GM12874 (cell line): ENCODE measurements around the gene S100A9.

Source experiments
- TF ChIP-seq, protein P1 (sequence below): IDR thresholded peaks from 2 replicates; pipeline ENCODE4 v1.5.1; 2011; ENCODE audit warnings: low read depth, mild to moderate bottlenecking, control low read depth, low read length, moderate library complexity; ENCODE audit not compliant: insufficient read depth

Gene S100A9

DNA sequence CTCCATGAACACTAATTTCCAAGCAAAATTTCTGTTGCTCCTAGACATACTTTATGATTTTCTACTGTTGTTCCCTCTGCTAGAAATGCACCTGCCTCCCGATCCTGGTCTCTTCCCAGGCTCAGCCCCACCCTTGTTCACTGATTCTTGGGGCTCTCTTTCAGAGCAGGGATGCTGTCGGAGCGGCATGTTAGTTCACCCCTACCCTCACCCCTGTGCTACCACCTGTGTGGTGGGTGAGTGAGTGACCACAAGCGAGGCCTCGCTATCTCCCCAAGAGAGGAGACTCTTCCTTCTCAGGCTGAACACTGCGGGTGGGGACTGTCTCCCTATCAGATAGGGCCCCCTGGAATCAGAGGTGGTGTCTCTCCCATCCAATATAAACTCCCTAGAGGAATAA lies 38.1 kb downstream of the S100A9 start:
- TF ChIP-seq, protein P1, sequence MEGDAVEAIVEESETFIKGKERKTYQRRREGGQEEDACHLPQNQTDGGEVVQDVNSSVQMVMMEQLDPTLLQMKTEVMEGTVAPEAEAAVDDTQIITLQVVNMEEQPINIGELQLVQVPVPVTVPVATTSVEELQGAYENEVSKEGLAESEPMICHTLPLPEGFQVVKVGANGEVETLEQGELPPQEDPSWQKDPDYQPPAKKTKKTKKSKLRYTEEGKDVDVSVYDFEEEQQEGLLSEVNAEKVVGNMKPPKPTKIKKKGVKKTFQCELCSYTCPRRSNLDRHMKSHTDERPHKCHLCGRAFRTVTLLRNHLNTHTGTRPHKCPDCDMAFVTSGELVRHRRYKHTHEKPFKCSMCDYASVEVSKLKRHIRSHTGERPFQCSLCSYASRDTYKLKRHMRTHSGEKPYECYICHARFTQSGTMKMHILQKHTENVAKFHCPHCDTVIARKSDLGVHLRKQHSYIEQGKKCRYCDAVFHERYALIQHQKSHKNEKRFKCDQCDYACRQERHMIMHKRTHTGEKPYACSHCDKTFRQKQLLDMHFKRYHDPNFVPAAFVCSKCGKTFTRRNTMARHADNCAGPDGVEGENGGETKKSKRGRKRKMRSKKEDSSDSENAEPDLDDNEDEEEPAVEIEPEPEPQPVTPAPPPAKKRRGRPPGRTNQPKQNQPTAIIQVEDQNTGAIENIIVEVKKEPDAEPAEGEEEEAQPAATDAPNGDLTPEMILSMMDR = no peak

DNA sequence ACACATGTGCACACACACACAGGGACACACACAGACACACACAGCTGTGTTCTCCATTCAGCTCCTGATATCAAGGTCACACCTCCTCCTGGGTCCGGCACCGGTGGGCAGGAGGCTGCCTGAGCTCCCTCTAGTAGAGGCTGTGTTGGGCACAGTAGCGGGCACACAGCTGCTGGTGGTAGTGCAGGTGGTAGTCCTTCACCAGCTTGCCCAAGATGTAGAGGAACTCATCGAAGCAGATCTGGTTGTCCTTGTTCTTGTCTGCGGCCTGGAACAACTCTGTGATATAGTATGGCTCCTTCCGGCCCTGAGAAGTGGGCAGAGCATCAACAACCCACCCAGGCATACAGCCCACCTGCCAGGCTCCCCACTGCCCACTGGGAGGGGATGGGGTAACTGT lies 38.8 kb downstream of the S100A9 start:
- TF ChIP-seq, protein P1 = no peak

DNA sequence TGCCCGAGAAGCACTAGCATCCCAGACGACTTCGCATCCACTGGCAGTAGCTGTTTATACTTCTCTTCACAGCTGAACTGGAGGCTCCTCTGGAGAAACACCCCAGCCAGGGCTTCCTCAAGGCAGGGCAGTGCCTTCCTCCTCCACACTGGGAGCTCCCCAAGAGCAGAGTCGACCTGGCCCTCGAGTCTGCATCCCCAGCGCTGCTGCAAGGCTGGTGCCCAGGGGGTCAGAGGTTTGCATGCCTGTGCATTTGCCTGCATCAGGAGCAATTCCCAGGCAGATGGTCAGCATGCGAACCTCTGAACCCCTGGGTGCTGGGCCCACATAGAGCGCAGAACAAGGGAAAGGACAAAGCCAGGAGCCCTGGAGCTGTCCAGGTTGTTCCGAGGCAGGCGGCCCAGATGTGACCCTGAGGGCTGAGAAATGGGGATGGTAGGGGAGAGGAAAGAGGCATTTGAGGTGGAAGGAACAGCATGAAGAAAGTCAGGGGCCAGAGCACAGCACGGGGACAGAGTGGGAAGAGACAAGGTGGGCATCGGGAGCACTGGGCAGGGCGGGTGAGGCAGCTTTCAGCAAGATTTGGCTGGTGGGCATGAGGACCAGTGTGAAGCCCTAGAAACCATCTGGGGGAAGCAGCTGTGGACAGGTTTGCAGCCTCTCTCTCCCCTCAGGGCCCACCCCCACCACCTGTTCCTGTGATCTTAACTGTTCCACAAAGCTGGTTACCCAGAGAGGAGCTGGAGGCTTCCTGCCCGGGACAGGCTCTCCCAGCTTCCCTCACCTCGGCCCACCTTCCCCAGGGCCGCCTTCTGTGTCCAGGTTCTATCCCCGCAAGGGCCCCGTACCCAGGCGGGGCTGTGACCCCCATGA lies 39.6 kb downstream of the S100A9 start:
- TF ChIP-seq, protein P1 = no peak

DNA sequence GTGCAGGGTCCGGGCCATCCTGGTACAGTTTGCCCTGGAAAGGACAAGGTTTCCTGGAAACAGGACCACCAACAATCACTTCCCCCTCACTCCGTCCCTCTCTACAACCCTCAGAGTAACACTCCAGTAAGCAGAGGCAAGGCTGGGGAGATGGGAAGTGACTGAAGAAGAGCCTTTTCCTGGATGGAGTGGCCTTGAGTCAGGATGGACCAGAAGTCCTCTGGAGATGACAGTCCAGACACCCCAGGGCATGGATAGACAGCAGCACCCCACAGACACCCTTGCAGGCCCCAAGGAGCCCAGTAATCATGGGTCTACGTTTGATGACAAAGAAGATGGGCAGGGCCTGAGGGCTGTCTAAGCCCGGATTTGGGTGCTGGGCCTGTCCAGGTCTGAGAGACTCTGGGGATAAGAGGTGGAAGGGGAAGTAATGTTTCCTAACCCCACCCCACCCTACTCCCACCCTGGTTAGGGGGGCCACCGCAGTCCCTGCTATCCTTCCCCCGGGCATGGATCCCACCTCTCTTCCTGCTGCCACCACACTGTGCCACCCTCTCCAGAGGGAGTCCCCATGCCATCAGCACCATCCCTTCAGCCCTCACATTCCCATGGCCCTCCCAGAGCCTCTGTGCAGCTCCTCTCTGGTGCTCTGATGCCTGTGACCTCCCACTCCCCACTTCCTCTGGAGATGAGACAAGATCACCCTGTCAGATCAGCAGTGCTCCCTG lies 40.4 kb downstream of the S100A9 start:
- TF ChIP-seq, protein P1 = no peak

DNA sequence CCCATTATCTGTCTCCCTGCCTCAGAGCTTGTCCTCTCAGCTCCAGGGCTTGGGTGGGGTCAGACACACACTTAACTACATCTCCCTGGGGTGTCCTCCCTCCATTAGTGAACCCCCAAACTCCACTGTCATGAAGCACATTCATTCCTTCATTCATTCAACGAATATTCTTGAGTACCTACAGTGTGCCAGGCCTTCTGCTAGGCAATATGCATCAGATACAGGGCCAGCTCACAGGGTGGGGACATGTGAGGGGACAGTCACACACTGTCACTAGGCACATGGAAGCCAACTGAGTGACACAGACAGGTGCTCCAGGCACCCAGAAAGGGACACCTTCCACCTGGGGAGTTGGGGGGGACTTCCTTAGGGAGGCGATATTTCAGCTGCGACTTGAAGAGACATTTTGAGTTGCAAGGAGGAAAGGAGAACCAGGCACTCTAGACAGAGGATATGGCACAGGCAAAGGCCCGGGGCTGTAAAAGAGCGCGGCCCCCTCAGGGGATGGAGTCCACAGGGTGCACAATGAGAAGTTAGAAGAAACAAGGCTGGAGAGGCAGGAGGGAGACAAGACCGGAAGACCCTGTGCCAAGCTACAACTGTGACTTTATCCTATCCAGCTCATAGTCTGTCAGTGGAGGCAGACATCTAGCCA lies 41.9 kb downstream of the S100A9 start:
- TF ChIP-seq, protein P1 = no peak

DNA sequence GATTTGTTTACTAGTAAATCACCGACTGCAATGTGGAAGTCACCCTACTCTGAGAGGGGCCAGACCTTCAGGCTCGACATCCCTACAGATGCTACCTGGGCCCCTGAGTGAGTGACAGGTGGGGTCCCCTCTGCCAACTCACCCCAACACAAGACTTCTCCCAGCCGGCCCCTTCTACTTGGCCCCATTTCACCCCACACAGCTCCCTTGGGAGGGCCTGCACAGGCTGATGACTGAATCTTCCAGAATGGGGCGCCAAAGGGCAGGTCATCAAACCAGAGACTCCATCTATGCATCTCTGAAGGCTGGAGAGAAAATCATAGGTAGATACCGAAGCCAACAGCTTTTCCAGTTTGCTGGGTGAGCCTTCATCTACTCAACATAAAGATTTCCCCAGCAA lies 42.6 kb downstream of the S100A9 start:
- TF ChIP-seq, protein P1 = no peak

DNA sequence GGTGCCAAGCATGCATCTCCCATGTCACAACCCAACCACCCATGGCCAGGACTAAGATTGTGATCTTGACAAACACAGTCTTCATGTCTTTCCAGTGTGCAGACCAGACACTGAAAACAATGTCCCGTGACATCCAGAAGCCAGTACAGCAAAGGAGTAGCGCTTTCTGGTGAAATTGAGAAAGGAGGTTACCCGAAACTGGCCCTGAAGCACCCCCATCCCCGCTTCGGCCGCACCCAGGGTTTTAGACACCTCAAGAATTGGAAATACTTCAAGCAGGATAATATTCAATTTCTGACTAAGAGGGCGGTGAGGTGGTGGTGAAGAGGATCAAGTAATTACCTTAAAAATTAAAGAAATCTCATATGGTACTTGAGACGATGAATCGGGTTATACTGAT lies 43.8 kb downstream of the S100A9 start:
- TF ChIP-seq, protein P1 = no peak
